GM10847 (cell line): ENCODE measurements around the gene FAM3A.

ENCODE experiments used
- POLR2A ChIP-seq: IDR thresholded peaks from 2 replicates; pipeline ENCODE4 v1.6.1; 2011; ENCODE audit not compliant: insufficient read length; ENCODE audit errors: extremely low read depth

FAM3A gene

GRCh38 chrX:154459832-154460231 is 56.2 kb downstream of the FAM3A start:
- TF ChIP-seq POLR2A: no peak

- TF ChIP-seq POLR2A: no peak
Measured at GRCh38 chrX:154458954-154459778, 56.9 kb downstream of the FAM3A start.

- TF ChIP-seq POLR2A: peak; percentile 74
Measured at GRCh38 chrX:154458116-154458953, 57.7 kb downstream of the FAM3A start, which contains the start of gene PLXNA3. PLXNA3 (plus strand) TSS chrX:154458281; CDS start chrX:154460184, 1,903 bp downstream.

- no peak for TF ChIP-seq POLR2A
Measured at GRCh38 chrX:154457491-154458115, 58.4 kb downstream of the FAM3A start.
